HEK293 (cell line): Measurements from ENCODE around the gene LRRC27.

Experiments used
- GLI2 ChIP-seq: fragments of 450-650 bp; formaldehyde crosslinking; IDR thresholded peaks from 2 replicates; pipeline ENCODE4; 2017; ENCODE audit warnings: missing biosample characterization, missing genetic modification characterization, low read depth, borderline replicate concordance
- KLF10 ChIP-seq: fragments of 450-650 bp; IDR thresholded peaks from 2 replicates; pipeline ENCODE4 v1.5.1; 2018; ENCODE audit warnings: missing biosample characterization, mild to moderate bottlenecking, missing genetic modification characterization
- PATZ1 ChIP-seq: fragments of 450-650 bp; formaldehyde crosslinking; IDR thresholded peaks from 2 replicates; pipeline ENCODE4 v1.5.1; 2016; ENCODE audit warnings: missing biosample characterization, missing genetic modification characterization
- TCF7L2 ChIP-seq: IDR thresholded peaks from 2 replicates; pipeline ENCODE4 v1.6.1; 2011; ENCODE audit warnings: low read depth, mild to moderate bottlenecking, inconsistent platforms, low read length, moderate library complexity, borderline replicate concordance
- ZFP37 ChIP-seq: fragments of 450-650 bp; formaldehyde crosslinking; IDR thresholded peaks from 2 replicates; pipeline ENCODE4 v1.5.1; 2016; ENCODE audit warnings: missing biosample characterization, missing genetic modification characterization
- ZNF274 ChIP-seq, 2 experiments: fragments of 200-500 bp in 1 of 2; fragments of 450-650 bp in 1 of 2; sonication (Bioruptor generic) in 1 of 2; formaldehyde crosslinking in 1 of 2; IDR thresholded peaks; 2 replicates each; pipeline versions ENCODE4 v1.5.1 to v1.6.1; 2014 to 2016; ENCODE audit warnings: borderline replicate concordance in 1 of 2, inconsistent platforms in 1 of 2, low read length in 1 of 2, missing biosample characterization in 1 of 2, missing genetic modification characterization in 1 of 2
- ZNF530 ChIP-seq: fragments of 450-650 bp; formaldehyde crosslinking; IDR thresholded peaks from 2 replicates; pipeline ENCODE4 v1.5.1; 2016; ENCODE audit warnings: low read depth, missing biosample characterization, missing genetic modification characterization
- ZNF571 ChIP-seq: fragments of 450-650 bp; formaldehyde crosslinking; IDR thresholded peaks from 2 replicates; pipeline ENCODE4 v1.5.0; 2017; ENCODE audit warnings: missing biosample characterization, missing genetic modification characterization
- TF ChIP-seq, protein P1 (sequence below): fragments of 450-650 bp; formaldehyde crosslinking; IDR thresholded peaks from 2 replicates; pipeline ENCODE4 v1.5.1; 2016; ENCODE audit warnings: missing biosample characterization, missing genetic modification characterization
- TF ChIP-seq, protein P2 (sequence below): fragments of 450-650 bp; formaldehyde crosslinking; IDR thresholded peaks from 2 replicates; pipeline ENCODE4 v1.5.1; 2016; ENCODE audit warnings: missing biosample characterization, missing genetic modification characterization
- TF ChIP-seq, protein P3 (sequence below): fragments of 450-650 bp; formaldehyde crosslinking; IDR thresholded peaks from 2 replicates; pipeline ENCODE4 v1.5.1; 2016; ENCODE audit warnings: missing biosample characterization, missing genetic modification characterization
- TF ChIP-seq, protein P4 (sequence below): fragments of 450-650 bp; formaldehyde crosslinking; IDR thresholded peaks from 2 replicates; pipeline ENCODE4 v1.5.1; 2016; ENCODE audit warnings: missing biosample characterization, missing genetic modification characterization, low read depth
- TF ChIP-seq, protein P5 (sequence below): fragments of 450-650 bp; formaldehyde crosslinking; IDR thresholded peaks from 2 replicates; pipeline ENCODE4 v1.5.1; 2017; ENCODE audit warnings: missing biosample characterization, mild to moderate bottlenecking, missing genetic modification characterization, moderate library complexity
- TF ChIP-seq, protein P6 (sequence below): fragments of 450-650 bp; formaldehyde crosslinking; IDR thresholded peaks from 2 replicates; pipeline ENCODE4 v1.5.1; 2017; ENCODE audit warnings: missing biosample characterization, missing genetic modification characterization

DNA sequence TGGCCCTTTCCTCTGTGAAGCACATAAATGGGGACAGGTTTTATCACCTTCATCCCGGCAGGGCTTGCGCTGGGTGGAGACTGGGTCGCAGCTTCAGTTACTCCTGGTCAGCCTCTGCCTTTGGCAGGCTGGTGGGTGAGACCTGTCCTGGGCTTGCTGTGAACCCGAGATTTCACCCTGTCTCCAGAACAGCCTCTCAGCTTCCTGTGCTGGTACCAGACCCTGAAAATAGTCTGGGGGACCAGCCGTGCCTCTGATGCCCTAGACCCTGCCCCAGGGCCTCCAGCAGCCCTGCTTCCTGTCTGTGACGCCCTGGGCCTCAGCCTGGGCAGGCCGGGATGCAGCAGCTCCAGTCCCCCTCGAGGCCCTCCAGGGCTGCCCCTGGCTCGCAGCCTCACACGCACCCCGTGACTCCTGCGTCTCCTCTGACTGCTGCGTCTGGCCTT lies 51.8 kb downstream of the LRRC27 start:
- TF ChIP-seq, protein P1, sequence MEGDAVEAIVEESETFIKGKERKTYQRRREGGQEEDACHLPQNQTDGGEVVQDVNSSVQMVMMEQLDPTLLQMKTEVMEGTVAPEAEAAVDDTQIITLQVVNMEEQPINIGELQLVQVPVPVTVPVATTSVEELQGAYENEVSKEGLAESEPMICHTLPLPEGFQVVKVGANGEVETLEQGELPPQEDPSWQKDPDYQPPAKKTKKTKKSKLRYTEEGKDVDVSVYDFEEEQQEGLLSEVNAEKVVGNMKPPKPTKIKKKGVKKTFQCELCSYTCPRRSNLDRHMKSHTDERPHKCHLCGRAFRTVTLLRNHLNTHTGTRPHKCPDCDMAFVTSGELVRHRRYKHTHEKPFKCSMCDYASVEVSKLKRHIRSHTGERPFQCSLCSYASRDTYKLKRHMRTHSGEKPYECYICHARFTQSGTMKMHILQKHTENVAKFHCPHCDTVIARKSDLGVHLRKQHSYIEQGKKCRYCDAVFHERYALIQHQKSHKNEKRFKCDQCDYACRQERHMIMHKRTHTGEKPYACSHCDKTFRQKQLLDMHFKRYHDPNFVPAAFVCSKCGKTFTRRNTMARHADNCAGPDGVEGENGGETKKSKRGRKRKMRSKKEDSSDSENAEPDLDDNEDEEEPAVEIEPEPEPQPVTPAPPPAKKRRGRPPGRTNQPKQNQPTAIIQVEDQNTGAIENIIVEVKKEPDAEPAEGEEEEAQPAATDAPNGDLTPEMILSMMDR = no peak
- TF ChIP-seq, protein P2, sequence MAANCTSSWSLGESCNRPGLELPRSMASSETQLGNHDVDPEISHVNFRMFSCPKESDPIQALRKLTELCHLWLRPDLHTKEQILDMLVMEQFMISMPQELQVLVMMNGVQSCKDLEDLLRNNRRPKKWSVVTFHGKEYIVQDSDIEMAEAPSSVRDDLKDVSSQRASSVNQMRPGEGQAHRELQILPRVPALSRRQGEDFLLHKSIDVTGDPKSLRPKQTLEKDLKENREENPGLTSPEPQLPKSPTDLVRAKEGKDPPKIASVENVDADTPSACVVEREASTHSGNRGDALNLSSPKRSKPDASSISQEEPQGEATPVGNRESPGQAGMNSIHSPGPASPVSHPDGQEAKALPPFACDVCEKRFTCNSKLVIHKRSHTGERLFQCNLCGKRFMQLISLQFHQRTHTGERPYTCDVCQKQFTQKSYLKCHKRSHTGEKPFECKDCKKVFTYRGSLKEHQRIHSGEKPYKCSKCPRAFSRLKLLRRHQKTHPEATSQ = no peak
- TF ChIP-seq, protein P3, sequence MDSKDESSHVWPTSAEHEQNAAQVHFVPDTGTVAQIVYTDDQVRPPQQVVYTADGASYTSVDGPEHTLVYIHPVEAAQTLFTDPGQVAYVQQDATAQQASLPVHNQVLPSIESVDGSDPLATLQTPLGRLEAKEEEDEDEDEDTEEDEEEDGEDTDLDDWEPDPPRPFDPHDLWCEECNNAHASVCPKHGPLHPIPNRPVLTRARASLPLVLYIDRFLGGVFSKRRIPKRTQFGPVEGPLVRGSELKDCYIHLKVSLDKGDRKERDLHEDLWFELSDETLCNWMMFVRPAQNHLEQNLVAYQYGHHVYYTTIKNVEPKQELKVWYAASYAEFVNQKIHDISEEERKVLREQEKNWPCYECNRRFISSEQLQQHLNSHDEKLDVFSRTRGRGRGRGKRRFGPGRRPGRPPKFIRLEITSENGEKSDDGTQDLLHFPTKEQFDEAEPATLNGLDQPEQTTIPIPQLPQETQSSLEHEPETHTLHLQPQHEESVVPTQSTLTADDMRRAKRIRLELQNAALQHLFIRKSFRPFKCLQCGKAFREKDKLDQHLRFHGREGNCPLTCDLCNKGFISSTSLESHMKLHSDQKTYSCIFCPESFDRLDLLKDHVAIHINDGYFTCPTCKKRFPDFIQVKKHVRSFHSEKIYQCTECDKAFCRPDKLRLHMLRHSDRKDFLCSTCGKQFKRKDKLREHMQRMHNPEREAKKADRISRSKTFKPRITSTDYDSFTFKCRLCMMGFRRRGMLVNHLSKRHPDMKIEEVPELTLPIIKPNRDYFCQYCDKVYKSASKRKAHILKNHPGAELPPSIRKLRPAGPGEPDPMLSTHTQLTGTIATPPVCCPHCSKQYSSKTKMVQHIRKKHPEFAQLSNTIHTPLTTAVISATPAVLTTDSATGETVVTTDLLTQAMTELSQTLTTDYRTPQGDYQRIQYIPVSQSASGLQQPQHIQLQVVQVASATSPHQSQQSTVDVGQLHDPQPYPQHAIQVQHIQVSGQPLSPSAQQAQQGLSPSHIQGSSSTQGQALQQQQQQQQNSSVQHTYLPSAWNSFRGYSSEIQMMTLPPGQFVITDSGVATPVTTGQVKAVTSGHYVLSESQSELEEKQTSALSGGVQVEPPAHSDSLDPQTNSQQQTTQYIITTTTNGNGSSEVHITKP = no peak
- TF ChIP-seq ZNF571 (tag by site-specific recombination) (no peak), ZNF274 (IDR thresholded peaks at IDR 0.05; ENCODE audit: low read length) (no peak), ZNF274 (tag by site-specific recombination; IDR thresholded peaks at IDR 0.05; ENCODE audit: borderline replicate concordance) (no peak), TCF7L2 (no peak), KLF10 (tag by site-specific recombination) (no peak), ZFP37 (tag by site-specific recombination) (no peak), PATZ1 (tag by site-specific recombination) (no peak), ZNF530 (tag by site-specific recombination) (no peak), GLI2 (tag by site-specific recombination) (no peak)
- TF ChIP-seq, protein P4, sequence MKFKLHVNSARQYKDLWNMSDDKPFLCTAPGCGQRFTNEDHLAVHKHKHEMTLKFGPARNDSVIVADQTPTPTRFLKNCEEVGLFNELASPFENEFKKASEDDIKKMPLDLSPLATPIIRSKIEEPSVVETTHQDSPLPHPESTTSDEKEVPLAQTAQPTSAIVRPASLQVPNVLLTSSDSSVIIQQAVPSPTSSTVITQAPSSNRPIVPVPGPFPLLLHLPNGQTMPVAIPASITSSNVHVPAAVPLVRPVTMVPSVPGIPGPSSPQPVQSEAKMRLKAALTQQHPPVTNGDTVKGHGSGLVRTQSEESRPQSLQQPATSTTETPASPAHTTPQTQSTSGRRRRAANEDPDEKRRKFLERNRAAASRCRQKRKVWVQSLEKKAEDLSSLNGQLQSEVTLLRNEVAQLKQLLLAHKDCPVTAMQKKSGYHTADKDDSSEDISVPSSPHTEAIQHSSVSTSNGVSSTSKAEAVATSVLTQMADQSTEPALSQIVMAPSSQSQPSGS (tag by site-specific recombination) = no peak
- TF ChIP-seq, protein P5, sequence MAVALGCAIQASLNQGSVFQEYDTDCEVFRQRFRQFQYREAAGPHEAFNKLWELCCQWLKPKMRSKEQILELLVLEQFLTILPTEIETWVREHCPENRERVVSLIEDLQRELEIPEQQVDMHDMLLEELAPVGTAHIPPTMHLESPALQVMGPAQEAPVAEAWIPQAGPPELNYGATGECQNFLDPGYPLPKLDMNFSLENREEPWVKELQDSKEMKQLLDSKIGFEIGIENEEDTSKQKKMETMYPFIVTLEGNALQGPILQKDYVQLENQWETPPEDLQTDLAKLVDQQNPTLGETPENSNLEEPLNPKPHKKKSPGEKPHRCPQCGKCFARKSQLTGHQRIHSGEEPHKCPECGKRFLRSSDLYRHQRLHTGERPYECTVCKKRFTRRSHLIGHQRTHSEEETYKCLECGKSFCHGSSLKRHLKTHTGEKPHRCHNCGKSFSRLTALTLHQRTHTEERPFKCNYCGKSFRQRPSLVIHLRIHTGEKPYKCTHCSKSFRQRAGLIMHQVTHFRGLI (tag by site-specific recombination) = no peak
- TF ChIP-seq, protein P6, sequence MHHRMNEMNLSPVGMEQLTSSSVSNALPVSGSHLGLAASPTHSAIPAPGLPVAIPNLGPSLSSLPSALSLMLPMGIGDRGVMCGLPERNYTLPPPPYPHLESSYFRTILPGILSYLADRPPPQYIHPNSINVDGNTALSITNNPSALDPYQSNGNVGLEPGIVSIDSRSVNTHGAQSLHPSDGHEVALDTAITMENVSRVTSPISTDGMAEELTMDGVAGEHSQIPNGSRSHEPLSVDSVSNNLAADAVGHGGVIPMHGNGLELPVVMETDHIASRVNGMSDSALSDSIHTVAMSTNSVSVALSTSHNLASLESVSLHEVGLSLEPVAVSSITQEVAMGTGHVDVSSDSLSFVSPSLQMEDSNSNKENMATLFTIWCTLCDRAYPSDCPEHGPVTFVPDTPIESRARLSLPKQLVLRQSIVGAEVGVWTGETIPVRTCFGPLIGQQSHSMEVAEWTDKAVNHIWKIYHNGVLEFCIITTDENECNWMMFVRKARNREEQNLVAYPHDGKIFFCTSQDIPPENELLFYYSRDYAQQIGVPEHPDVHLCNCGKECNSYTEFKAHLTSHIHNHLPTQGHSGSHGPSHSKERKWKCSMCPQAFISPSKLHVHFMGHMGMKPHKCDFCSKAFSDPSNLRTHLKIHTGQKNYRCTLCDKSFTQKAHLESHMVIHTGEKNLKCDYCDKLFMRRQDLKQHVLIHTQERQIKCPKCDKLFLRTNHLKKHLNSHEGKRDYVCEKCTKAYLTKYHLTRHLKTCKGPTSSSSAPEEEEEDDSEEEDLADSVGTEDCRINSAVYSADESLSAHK (tag by site-specific recombination) = no peak
